Tibial artery (tissue), 4 donors: Measurements from ENCODE around the gene RIPOR2.

Experiments
- DNase-seq, 2 donors: peaks; one replicate each; pipeline ENCODE4 v3.0.0-alpha.2; 2019
- H3K27ac ChIP-seq, 2 donors: fragments of 200-600 bp; sonication (generic) in 1 of 2; 1 replicate in 1 of 2; 2 replicates in 1 of 2; pipeline ENCODE4 v1.5.1; 2018 to 2019; ENCODE audit warnings: mild to moderate bottlenecking in 1 of 2
- H3K27me3 ChIP-seq, 2 donors: fragments of 200-600 bp; sonication (generic) in 1 of 2; one replicate each; pipeline versions ENCODE4 v1.5.1 to v1.6.0; 2016 to 2019
- H3K36me3 ChIP-seq, 3 donors: fragments of 200-600 bp; sonication (generic) in 2 of 3; one replicate each; pipeline ENCODE4 v1.5.1; 2016 to 2019; ENCODE audit warnings: mild to moderate bottlenecking in 2 of 3
- H3K4me1 ChIP-seq, 4 donors: fragments of 200-600 bp; sonication (generic) in 2 of 4; 1 replicate in 3 of 4; 2 replicates in 1 of 4; pipeline ENCODE4 v1.5.1; 2016 to 2019
- H3K4me3 ChIP-seq, 2 donors: fragments of 200-600 bp; sonication (generic) in 1 of 2; 1 replicate in 1 of 2; 2 replicates in 1 of 2; pipeline ENCODE4 v1.5.1; 2018 to 2019; ENCODE audit warnings: mild to moderate bottlenecking in 2 of 2
- H3K9me3 ChIP-seq, 3 donors: fragments of 200-600 bp; sonication (generic) in 1 of 3; one replicate each; pipeline ENCODE4 v1.5.1; 2016 to 2019
- intact Hi-C: fragments of 100-400 bp; cut with DNase I; formaldehyde crosslinking; loops from one replicate; pipeline ENCODE4 v1.15.0; 2023; ENCODE audit warnings: low total_unique reads
- TF ChIP-seq, protein P1 (sequence below), 2 experiments: fragments of 200-600 bp in 1 of 2; fragments of 450-650 bp in 1 of 2; IDR thresholded peaks; one replicate each; pipeline ENCODE4 v1.5.1; 2017 to 2019; ENCODE audit warnings: antibody characterized with exemption in 2 of 2, mild to moderate bottlenecking in 1 of 2, moderate library complexity in 1 of 2

The RIPOR2 gene

DNA sequence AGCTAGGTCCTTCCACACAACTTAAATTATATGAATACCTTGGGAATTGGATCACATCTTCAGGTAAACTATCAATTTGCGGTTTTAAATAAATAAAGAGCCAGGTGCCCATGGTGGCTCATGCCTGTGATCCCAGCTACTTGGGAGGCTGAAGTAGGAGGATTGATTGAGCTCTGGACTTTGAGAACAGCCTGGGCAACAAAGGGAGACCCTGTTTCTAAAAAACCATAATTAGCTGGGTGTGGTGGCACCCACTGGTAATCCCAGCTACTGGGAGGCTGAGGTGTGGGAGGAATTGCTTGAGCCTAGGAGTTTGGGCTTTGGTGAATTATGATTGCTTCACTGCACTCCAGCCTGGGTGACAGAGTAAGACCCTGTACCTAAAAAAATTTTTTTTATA lies 157.6 kb downstream of the RIPOR2 start:
- Histone ChIP-seq H3K4me3 (no peak overlapping the region), H3K27ac (no peak overlapping the region), H3K36me3 (peaks cover 6 to 16% (median 13%) of the 10 kb centered on the region in 3 donors), H3K27me3 (no peaks in the 10 kb centered on the region), H3K4me1 (peaks cover 0 to 14% (median 6%) of the 10 kb centered on the region in 4 donors), H3K9me3 (no peaks in the 10 kb centered on the region)
- intact Hi-C loops, result no loop called here
- TF ChIP-seq, protein P1, sequence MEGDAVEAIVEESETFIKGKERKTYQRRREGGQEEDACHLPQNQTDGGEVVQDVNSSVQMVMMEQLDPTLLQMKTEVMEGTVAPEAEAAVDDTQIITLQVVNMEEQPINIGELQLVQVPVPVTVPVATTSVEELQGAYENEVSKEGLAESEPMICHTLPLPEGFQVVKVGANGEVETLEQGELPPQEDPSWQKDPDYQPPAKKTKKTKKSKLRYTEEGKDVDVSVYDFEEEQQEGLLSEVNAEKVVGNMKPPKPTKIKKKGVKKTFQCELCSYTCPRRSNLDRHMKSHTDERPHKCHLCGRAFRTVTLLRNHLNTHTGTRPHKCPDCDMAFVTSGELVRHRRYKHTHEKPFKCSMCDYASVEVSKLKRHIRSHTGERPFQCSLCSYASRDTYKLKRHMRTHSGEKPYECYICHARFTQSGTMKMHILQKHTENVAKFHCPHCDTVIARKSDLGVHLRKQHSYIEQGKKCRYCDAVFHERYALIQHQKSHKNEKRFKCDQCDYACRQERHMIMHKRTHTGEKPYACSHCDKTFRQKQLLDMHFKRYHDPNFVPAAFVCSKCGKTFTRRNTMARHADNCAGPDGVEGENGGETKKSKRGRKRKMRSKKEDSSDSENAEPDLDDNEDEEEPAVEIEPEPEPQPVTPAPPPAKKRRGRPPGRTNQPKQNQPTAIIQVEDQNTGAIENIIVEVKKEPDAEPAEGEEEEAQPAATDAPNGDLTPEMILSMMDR (IDR thresholded peaks at IDR 0.05), result no peak
- DNase-seq, result no peak

DNA sequence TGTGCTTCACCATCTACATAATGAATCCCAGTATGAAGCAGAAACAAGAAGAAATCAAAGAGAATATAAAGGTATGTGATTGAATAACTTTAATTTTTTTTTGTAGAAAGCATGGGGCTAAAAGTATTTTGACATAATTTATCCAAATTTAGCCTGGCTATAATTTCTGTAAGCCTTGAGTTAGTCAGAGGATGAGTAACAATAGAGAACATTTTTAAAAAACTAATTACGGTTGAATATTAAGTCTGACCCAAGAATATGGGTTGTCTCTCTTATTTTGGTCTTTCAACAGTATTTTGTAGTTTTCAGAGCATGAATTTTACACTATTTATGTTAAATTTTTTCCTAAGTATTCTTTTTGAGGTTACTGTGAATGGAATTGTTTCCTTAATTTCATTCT lies 158.5 kb downstream of the RIPOR2 start:
- Histone ChIP-seq H3K4me3 (no peak overlapping the region), H3K27ac (no peak overlapping the region), H3K4me1 (peaks cover 0 to 14% (median 6%) of the 10 kb centered on the region in 4 donors), H3K27me3 (no peaks in the 10 kb centered on the region), H3K36me3 (peaks cover 2 to 8% (median 7%) of the 10 kb centered on the region in 3 donors), H3K9me3 (no peaks in the 10 kb centered on the region)
- intact Hi-C loops, result no loop called here
- TF ChIP-seq, protein P1 (IDR thresholded peaks at IDR 0.05), result no peak
- DNase-seq, result no peak

DNA sequence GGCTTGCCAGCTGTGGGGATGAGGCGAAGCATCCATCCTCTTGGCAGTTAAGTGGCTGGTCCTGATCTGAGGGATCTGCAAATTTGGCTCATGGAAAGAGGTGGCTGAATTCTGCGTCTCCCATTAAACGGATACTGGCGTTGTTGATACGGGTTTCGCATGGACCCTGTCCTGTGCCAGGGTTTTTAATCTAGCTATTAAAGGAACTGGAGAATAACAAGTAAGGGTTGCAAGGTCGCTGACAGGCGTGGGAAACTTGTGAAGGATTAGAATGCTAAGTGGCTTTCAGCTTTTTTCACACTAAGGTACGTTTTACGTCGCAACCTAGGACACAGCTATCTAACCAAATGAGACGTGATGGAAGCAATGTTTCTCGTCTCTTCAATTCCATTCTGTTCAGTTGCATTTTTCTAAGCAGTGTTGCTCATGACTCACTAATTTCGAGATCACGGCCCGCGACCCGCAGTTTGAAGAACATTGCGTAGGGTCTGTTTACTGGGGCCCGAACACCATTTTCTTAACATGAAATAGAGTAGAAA lies 160.2 kb downstream of the RIPOR2 start:
- Histone ChIP-seq H3K27me3 (no peaks in the 10 kb centered on the region), H3K4me1 (peaks cover 0 to 14% (median 6%) of the 10 kb centered on the region in 4 donors), H3K36me3 (no peaks in the 10 kb centered on the region), H3K27ac (peak overlapping the region; percentile 84 to 85), H3K9me3 (no peaks in the 10 kb centered on the region), H3K4me3 (peak overlapping the region; percentile 81 to 86)
- intact Hi-C loops, result no loop called here
- DNase-seq, result no peak
- TF ChIP-seq, protein P1 (IDR thresholded peaks at IDR 0.05), result no peak

DNA sequence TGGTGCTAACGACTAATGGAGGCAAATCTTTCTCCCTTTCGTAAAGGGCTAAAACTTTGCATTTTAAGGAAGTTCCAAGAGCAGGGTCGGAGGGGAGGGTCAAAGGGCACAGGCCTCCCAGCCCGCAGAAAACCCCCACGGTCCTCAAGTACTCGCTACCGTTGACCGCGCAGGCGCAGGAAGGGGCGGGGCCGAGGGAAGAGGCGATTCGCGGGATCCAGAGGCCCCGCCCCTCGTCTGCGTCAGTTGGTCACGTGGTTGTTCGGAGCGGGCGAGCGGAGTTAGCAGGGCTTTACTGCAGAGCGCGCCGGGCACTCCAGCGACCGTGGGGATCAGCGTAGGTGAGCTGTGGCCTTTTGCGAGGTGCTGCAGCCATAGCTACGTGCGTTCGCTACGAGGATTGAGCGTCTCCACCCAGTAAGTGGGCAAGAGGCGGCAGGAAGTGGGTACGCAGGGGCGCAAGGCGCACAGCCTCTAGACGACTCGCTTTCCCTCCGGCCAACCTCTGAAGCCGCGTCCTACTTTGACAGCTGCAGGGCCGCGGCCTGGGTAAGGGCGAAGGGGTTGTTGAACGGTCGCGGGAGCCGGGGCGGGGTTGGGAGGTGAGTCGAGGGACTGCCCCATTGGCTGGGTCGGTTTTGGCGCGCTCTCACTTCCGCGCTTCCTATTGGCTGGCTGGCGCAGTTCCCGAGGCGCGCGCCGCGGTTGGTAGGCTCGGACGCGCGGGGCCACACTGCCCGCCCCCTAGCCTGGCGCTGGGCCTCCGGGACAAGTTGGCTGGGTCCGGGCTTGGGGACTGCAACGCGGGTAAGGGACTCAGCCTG lies 160.9 kb downstream of the RIPOR2 start, which contains the start of gene GMNN:
Gene GMNN, plus strand, starts transcription at position 242 of the 824 bp plus-strand sequence. CDS start 2,310 bp downstream, outside the sequence.
- intact Hi-C loops, result no loop called here
- Histone ChIP-seq H3K4me1 (peaks cover 0 to 14% (median 6%) of the 10 kb centered on the region in 4 donors), H3K4me3 (peak within 1 kb of the TSS; percentile 81 to 86), H3K27ac (peak within 1 kb of the TSS; percentile 84 to 85), H3K36me3 (no peaks in the 10 kb centered on the region), H3K9me3 (no peaks in the 10 kb centered on the region), H3K27me3 (no peaks in the 10 kb centered on the region)
- DNase-seq, result peak; percentile 98 to 99
- TF ChIP-seq, protein P1 (IDR thresholded peaks at IDR 0.05), result no peak

DNA sequence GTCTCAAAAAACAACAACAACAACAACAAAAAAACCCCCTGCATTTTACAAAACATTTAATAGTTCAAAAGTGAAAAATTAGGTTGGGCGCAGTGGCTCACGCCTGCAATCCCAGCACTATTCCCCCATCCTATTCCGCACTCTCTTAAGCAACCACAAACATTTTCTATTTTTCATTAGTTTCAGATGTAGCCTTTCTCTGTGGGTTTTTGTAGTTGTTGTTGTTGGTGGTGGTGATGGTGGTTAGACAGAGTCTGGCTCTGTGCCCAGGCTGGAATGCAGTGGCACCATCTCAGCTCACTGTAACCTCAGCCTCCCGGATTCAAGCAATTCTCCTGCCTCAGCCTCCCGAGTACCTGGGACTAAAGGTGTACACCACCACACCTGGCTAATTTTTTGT lies 167.4 kb downstream of the RIPOR2 start:
- Histone ChIP-seq H3K4me1 (peaks cover 0 to 2% (median 0%) of the 10 kb centered on the region in 4 donors), H3K36me3 (no peaks in the 10 kb centered on the region), H3K27ac (no peak overlapping the region), H3K27me3 (no peaks in the 10 kb centered on the region), H3K9me3 (no peaks in the 10 kb centered on the region), H3K4me3 (no peak overlapping the region)
- intact Hi-C loops, result loop anchor here (2.0 to 10.0 kb wide), 2 partner anchors 64 to 184 kb away; no protein-coding TSS in a partner anchor
- TF ChIP-seq, protein P1 (IDR thresholded peaks at IDR 0.05), result no peak
- no peak for DNase-seq
